Esophagus muscularis mucosa (tissue), 4 donors: Measurements from ENCODE around the gene ARID3A. TPM values are rescaled to one million over a fixed set of nuclear protein-coding genes. Genes with fewer than 3 reads are reported as not detected.
A peak's percentile ranks its signal among the peaks of the same experiment; 100 is the strongest.

Experiments
- DNase-seq: peaks from one replicate; pipeline ENCODE4 v3.0.0-alpha.2; 2017; ENCODE audit errors: extremely low spot score
- H3K27ac ChIP-seq, 4 donors: fragments of 200-600 bp; sonication (generic); replicated peaks in 1 of 4; 1 replicate in 3 of 4; 2 replicates in 1 of 4; pipeline ENCODE4 v1.5.1; 2016 to 2019; ENCODE audit warnings: mild to moderate bottlenecking in 1 of 4
- H3K27me3 ChIP-seq, 4 donors: fragments of 200-600 bp; sonication (generic); one replicate each; pipeline versions ENCODE4 v1.5.1 to v1.6.0; 2016 to 2019
- H3K36me3 ChIP-seq, 4 donors: fragments of 200-600 bp; sonication (generic); one replicate each; pipeline ENCODE4 v1.5.1; 2016 to 2019
- H3K4me1 ChIP-seq, 4 donors: fragments of 200-600 bp; sonication (generic); one replicate each; pipeline ENCODE4 v1.5.1; 2016 to 2019
- H3K4me3 ChIP-seq, 4 donors: fragments of 200-600 bp; sonication (generic); 1 replicate in 2 of 4; 2 replicates in 2 of 4; pipeline ENCODE4 v1.5.1; 2016 to 2019; ENCODE audit warnings: mild to moderate bottlenecking in 4 of 4, moderate library complexity in 1 of 4
- H3K9me3 ChIP-seq, 4 donors: fragments of 200-600 bp; sonication (generic); 1 replicate in 3 of 4; 2 replicates in 1 of 4; pipeline ENCODE4 v1.5.1; 2016 to 2019
- EP300 ChIP-seq: sonication (generic); formaldehyde crosslinking; IDR thresholded peaks from one replicate; pipeline ENCODE4 v1.6.1; 2017; ENCODE audit warnings: antibody characterized with exemption
- POLR2A ChIP-seq: fragments of 450-650 bp; IDR thresholded peaks from one replicate; pipeline ENCODE4 v1.6.1; 2017; ENCODE audit warnings: antibody characterized with exemption, moderate library complexity, mild to moderate bottlenecking, low read depth
- POLR2AphosphoS5 ChIP-seq, 2 donors: sonication (generic); formaldehyde crosslinking; IDR thresholded peaks; one replicate each; pipeline ENCODE4 v1.6.1; 2017; ENCODE audit warnings: antibody characterized with exemption in 2 of 2
- WGBS: methylation state at CpG from one replicate; pipeline ENCODE4 v1.1.5; 2018; 5-methylcytosine and 5-hydroxymethylcytosine counted together
- intact Hi-C: fragments of 100-400 bp; cut with DNase I; formaldehyde crosslinking; loops from one replicate; pipeline ENCODE4 v1.15.1; 2023
- total RNA-seq, 4 donors: library from RNA; depleted of rRNA; stranded (reverse); fragments of >200 nt; gene quantifications; one replicate each; pipeline versions ENCODE4 v1.1.0 to v1.2.1, GENCODE V29; 2016
- TF ChIP-seq, protein P1 (sequence below), 3 experiments: fragments of 200-600 bp in 2 of 3; fragments of 450-650 bp in 1 of 3; sonication (generic) in 2 of 3; IDR thresholded peaks; one replicate each; pipeline ENCODE4 v1.5.1; 2017 to 2019; ENCODE audit warnings: antibody characterized with exemption in 3 of 3, mild to moderate bottlenecking in 2 of 3, moderate library complexity in 1 of 3

The ARID3A gene
- total RNA-seq, 4 donors from 2014 or later, result 2.9 to 8.4 (median 5.0) TPM

DNA sequence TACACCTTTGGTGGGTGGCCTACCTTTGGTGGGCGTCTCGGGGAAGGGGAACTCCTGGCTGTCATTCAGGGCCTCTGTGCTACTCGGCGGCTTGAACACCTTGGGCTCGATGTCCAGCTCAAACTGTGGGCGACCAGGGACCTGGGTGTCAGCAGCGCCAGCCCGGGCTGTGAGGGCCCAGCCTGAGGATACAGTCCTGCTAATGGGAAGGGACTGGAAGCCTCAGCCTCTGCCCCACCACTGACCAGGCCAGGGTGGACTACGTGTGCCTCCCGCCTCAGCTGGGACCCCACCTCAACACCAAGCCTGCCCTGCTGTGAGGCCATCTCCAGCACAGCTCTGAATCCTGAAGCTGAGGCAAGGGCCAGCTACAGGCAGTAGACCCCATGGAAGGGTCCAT is 87.4 kb downstream of the ARID3A start:
- peaks cover 48 to 69% (median 67%) of the 10 kb centered on the region in 4 donors for H3K36me3 ChIP-seq
- DNase-seq, result no peak
- no peak overlapping the region for H3K4me3 ChIP-seq
- TF ChIP-seq POLR2AphosphoS5 (IDR thresholded peaks at IDR 0.05), result no peak
- no peak for TF ChIP-seq EP300
- TF ChIP-seq POLR2A, result no peak
- TF ChIP-seq, protein P1, sequence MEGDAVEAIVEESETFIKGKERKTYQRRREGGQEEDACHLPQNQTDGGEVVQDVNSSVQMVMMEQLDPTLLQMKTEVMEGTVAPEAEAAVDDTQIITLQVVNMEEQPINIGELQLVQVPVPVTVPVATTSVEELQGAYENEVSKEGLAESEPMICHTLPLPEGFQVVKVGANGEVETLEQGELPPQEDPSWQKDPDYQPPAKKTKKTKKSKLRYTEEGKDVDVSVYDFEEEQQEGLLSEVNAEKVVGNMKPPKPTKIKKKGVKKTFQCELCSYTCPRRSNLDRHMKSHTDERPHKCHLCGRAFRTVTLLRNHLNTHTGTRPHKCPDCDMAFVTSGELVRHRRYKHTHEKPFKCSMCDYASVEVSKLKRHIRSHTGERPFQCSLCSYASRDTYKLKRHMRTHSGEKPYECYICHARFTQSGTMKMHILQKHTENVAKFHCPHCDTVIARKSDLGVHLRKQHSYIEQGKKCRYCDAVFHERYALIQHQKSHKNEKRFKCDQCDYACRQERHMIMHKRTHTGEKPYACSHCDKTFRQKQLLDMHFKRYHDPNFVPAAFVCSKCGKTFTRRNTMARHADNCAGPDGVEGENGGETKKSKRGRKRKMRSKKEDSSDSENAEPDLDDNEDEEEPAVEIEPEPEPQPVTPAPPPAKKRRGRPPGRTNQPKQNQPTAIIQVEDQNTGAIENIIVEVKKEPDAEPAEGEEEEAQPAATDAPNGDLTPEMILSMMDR (IDR thresholded peaks at IDR 0.05), result no peak
- intact Hi-C loops, result no loop called here
- no peaks in the 10 kb centered on the region for H3K9me3 ChIP-seq
- peaks cover 36 to 54% (median 41%) of the 10 kb centered on the region in 4 donors for H3K4me1 ChIP-seq
- no peaks in the 10 kb centered on the region for H3K27me3 ChIP-seq
- WGBS, result no CpG with 5 or more reads among the region's 10 CpGs
- no peak overlapping the region for H3K27ac ChIP-seq

- H3K4me1 ChIP-seq, result peaks cover 48 to 66% (median 53%) of the 10 kb centered on the region in 4 donors
These were observed 88.6 kb downstream of the ARID3A start for GRCh38 chr19:1014161-1015060.

GRCh38 chr19:1015061-1015781 is 89.4 kb downstream of the ARID3A start:
- intact Hi-C loops, result no loop called here
- no peak for DNase-seq
- H3K36me3 ChIP-seq, result peaks cover 36 to 50% (median 48%) of the 10 kb centered on the region in 4 donors
- peaks cover 56 to 74% (median 61%) of the 10 kb centered on the region in 4 donors for H3K4me1 ChIP-seq
- TF ChIP-seq, protein P1 (IDR thresholded peaks at IDR 0.05), result no peak
- no peak overlapping the region for H3K27ac ChIP-seq
- H3K9me3 ChIP-seq, result no peaks in the 10 kb centered on the region
- WGBS, result 90% methylated on average over 7 of the region's 29 CpGs
- no peaks in the 10 kb centered on the region for H3K27me3 ChIP-seq
- no peak overlapping the region for H3K4me3 ChIP-seq

More at GRCh38 chr19:1014161-1015060, 88.6 kb downstream of the ARID3A start:
- Histone ChIP-seq H3K27ac (no peak overlapping the region), H3K27me3 (no peaks in the 10 kb centered on the region), H3K36me3 (peaks cover 43 to 58% (median 56%) of the 10 kb centered on the region in 4 donors), H3K4me3 (no peak overlapping the region), H3K9me3 (no peaks in the 10 kb centered on the region)
- no peak for DNase-seq
- TF ChIP-seq EP300 (no peak), POLR2AphosphoS5 (IDR thresholded peaks at IDR 0.05) (no peak), POLR2A (no peak)
- TF ChIP-seq, protein P1 (IDR thresholded peaks at IDR 0.05), result no peak
- intact Hi-C loops, result no loop called here
- 93% methylated on average over 35 of the region's 49 CpGs for WGBS

DNA sequence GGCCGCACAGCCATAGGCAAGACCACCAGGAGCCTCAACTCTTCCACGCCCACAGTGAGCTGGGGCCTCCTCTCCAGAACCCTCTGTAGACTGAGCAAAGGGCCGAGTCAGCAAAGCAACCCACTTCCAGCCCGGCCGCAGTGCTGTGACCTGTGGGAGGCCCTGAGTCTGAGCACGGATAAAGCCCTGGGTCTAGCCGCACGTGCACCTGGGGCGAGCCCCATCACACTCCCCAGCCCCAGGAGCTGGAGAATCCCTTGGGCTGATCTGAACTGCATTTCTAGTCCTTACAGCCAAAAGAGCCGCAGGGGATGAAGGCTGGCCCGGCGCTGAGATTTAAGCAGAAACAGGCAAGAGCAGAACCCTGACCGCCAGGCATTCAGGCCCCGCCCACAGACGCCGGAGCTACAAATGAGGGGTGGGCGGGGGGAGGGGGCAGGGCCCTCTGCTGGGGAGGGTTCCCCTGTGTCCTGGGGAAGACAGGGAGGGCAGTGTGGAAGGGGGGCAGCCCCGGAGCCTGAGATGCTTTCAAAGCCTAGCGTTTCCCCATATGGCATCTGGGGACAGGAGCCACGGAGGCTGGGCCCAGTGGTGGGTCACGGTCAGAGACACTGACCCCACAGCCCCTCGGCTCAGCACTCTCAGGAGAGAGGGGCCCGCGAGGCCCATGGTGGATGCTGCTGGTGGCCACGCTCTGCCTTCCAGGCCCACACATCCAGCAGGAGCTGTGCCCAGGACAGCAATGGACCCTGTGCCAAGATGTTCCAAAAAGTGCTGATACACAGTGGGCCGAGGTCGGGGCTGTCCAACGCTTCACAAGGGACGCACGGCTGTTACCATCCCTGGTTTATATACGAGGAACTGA is 90.2 kb downstream of the ARID3A start:
- Histone ChIP-seq H3K27ac (peak overlapping the region in 3 of 4 donors; percentile 20 to 47 (median 46)), H3K9me3 (no peaks in the 10 kb centered on the region), H3K4me3 (peak overlapping the region in 1 of 4 donors; percentile 5), H3K4me1 (peaks cover 57 to 77% (median 63%) of the 10 kb centered on the region in 4 donors), H3K36me3 (peaks cover 28 to 42% (median 40%) of the 10 kb centered on the region in 4 donors), H3K27me3 (no peaks in the 10 kb centered on the region)
- TF ChIP-seq, protein P1 (IDR thresholded peaks at IDR 0.05), result no peak
- TF ChIP-seq POLR2A (no peak), POLR2AphosphoS5 (IDR thresholded peaks at IDR 0.05) (no peak), EP300 (no peak)
- intact Hi-C loops, result no loop called here
- no peak for DNase-seq
- WGBS, result 71% methylated on average over 17 of the region's 31 CpGs
